ENCODE data around the gene ADAMTS9. TPM values are rescaled to one million over a fixed set of nuclear protein-coding genes. Genes with fewer than 3 reads are reported as not detected.

Gene ADAMTS9
- total RNA-seq, 1 experiment from 2014 or later = 1.2 TPM

DNA sequence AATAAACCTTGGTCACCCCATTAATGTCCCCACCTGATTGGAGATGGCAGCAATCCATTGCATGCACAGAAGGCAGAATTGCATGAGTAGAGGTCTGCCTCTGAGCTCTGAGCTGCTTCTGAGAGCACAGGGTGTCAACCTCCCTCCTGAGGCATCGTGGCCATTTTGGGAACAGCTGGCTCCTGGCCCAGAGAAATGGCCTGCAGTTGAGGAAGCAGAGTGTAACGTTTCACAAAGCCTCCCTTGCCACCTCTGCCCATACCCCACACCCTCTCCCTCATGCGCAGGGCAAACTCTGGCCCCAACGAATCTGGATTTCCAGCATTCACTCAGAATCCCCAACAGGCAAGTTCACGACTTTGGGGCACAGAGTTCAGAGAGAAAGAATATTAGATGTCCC, 198.9 kb downstream of the ADAMTS9 start:
- Histone ChIP-seq H3K79me2 (ENCODE audit: low read depth) (no peaks in the 10 kb centered on the region), H3F3A (ENCODE audit: insufficient read depth, low read depth) (no peaks in the 10 kb centered on the region), H4K20me1 (ENCODE audit: insufficient read depth) (no peaks in the 10 kb centered on the region), H3K27me3 (ENCODE audit: insufficient read depth, low read depth) (peaks cover 2% of the 10 kb centered on the region; the same call in 1 of the 2 replicates), H3K9me2 (ENCODE audit: insufficient read depth) (no peaks in the 10 kb centered on the region), H3K9me3 (ENCODE audit: insufficient read depth, low read depth) (no peaks in the 10 kb centered on the region), H3K4me1 (replicated peaks; ENCODE audit: insufficient read depth) (no peaks in the 10 kb centered on the region), H2AFZ (no peak overlapping the region), H3K4me2 (no peak overlapping the region), H3K36me3 (ENCODE audit: low read depth) (no peaks in the 10 kb centered on the region), H3K27ac (no peak overlapping the region), H3K4me3 (no peak overlapping the region)
- ChIA-PET CTCF (no interaction called here), POLR2A (ENCODE audit: unreplicated experiment) (no interaction called here)
- TF ChIP-seq, protein P1, sequence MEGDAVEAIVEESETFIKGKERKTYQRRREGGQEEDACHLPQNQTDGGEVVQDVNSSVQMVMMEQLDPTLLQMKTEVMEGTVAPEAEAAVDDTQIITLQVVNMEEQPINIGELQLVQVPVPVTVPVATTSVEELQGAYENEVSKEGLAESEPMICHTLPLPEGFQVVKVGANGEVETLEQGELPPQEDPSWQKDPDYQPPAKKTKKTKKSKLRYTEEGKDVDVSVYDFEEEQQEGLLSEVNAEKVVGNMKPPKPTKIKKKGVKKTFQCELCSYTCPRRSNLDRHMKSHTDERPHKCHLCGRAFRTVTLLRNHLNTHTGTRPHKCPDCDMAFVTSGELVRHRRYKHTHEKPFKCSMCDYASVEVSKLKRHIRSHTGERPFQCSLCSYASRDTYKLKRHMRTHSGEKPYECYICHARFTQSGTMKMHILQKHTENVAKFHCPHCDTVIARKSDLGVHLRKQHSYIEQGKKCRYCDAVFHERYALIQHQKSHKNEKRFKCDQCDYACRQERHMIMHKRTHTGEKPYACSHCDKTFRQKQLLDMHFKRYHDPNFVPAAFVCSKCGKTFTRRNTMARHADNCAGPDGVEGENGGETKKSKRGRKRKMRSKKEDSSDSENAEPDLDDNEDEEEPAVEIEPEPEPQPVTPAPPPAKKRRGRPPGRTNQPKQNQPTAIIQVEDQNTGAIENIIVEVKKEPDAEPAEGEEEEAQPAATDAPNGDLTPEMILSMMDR (conservative IDR thresholded peaks at IDR 0.05) = no peak
- TF ChIP-seq EZH2 (IDR thresholded peaks at IDR 0.05; ENCODE audit: low read depth) = no peak
- intact Hi-C loops (cut with micrococcal nuclease; ENCODE audit: unreplicated experiment) = no loop called here
- BruUV-seq (replicated peaks) = no TSS peak
- DNase-seq = no peak

DNA sequence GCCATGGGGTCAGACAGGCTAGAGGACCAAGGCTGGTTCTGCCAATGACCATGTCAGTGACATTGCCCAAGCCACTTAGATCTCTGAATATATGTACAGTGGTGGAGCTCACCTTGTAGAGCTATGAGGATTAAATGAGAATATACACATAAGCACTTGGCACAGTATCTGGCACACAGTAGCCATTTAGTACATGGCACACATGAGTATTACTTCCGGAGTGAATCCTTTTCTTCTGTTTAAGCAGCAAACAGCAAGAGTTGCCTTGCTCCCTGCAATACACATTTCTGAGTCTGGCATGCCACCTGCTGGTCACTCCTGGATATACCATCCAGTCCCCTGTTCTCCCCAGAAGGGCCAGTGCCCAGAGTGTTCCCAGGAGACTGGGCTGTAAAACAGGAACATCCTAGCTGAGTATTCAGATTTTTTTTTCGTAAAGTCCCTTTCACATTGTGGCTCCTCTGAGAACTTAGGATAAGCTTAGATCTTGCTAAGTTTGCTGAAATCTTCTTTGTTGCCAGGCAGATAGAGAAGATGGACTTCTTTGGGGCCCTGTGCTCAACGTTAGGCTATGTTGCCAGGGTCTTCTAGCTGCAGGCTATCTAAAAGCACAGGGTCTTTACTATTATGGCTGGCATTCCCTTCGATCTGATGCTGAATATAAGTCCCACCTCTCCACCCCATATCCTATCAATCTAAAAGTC, 203.4 kb downstream of the ADAMTS9 start:
- no peak for TF ChIP-seq EZH2 (IDR thresholded peaks at IDR 0.05; ENCODE audit: low read depth)
- TF ChIP-seq, protein P1 (conservative IDR thresholded peaks at IDR 0.05) = peak; percentile 87
- no peaks in the 10 kb centered on the region for H3K4me1 ChIP-seq (replicated peaks; ENCODE audit: insufficient read depth)
- no peaks in the 10 kb centered on the region for H3K79me2 ChIP-seq (ENCODE audit: low read depth)
- H3K36me3 ChIP-seq (ENCODE audit: low read depth) = no peaks in the 10 kb centered on the region
- no peak overlapping the region for H3K27ac ChIP-seq
- BruUV-seq (replicated peaks) = no TSS peak
- no peaks in the 10 kb centered on the region for H3K9me2 ChIP-seq (ENCODE audit: insufficient read depth)
- H3K4me3 ChIP-seq = no peak overlapping the region
- no peaks in the 10 kb centered on the region for H3K9me3 ChIP-seq (ENCODE audit: insufficient read depth, low read depth)
- H2AFZ ChIP-seq = no peak overlapping the region
- H3K27me3 ChIP-seq (ENCODE audit: insufficient read depth, low read depth) = no peaks in the 10 kb centered on the region
- ChIA-PET CTCF (no interaction called here), POLR2A (ENCODE audit: unreplicated experiment) (no interaction called here)
- no peaks in the 10 kb centered on the region for H3F3A ChIP-seq (ENCODE audit: insufficient read depth, low read depth)
- H4K20me1 ChIP-seq (ENCODE audit: insufficient read depth) = no peaks in the 10 kb centered on the region
- peak; percentile 60 to 75 for DNase-seq
- intact Hi-C loops (cut with micrococcal nuclease; ENCODE audit: unreplicated experiment) = loop anchor here (1.0 kb wide), 4 partner anchors 85 to 1133 kb away; partner anchors contain the start of gene PSMD6
- H3K4me2 ChIP-seq = no peak overlapping the region

DNA sequence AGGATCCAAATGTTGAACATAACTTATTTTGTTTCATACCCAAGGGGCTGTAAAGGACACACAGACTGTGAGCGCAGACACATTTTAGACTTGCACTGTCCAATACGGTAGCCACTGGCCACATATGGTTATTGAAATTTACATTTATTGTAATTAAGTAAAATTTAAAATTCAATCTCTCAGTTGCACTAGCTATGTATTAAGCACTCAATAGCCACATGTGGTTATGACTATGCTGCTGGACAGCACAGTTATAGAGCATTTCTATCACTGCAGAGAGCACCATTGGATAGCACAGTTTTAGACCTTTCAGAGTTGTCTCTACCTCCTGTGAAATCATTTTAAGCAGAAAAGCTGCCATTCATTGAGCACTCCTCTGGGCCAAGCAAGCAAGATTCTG, 204.3 kb downstream of the ADAMTS9 start:
- Histone ChIP-seq H3F3A (ENCODE audit: insufficient read depth, low read depth) (no peaks in the 10 kb centered on the region), H3K4me3 (no peak overlapping the region), H3K27me3 (ENCODE audit: insufficient read depth, low read depth) (no peaks in the 10 kb centered on the region), H3K79me2 (ENCODE audit: low read depth) (no peaks in the 10 kb centered on the region), H3K27ac (no peak overlapping the region), H3K9me3 (ENCODE audit: insufficient read depth, low read depth) (no peaks in the 10 kb centered on the region), H3K4me1 (replicated peaks; ENCODE audit: insufficient read depth) (no peaks in the 10 kb centered on the region), H3K9me2 (ENCODE audit: insufficient read depth) (no peaks in the 10 kb centered on the region), H2AFZ (no peak overlapping the region), H3K4me2 (no peak overlapping the region), H4K20me1 (ENCODE audit: insufficient read depth) (no peaks in the 10 kb centered on the region), H3K36me3 (ENCODE audit: low read depth) (no peaks in the 10 kb centered on the region)
- DNase-seq = no peak
- intact Hi-C loops (cut with micrococcal nuclease; ENCODE audit: unreplicated experiment) = no loop called here
- ChIA-PET POLR2A (ENCODE audit: unreplicated experiment) (no interaction called here), CTCF (interaction anchor here (0.9 kb wide), 1 partner anchor 489 kb away, joined by 9 read pairs; no protein-coding TSS in a partner anchor)
- TF ChIP-seq, protein P1 (conservative IDR thresholded peaks at IDR 0.05) = no peak
- no TSS peak for BruUV-seq (replicated peaks)

Measured in PC-9 (cell line).